Measurements from ENCODE around the gene FOXRED1. TPM values are rescaled to one million over a fixed set of nuclear protein-coding genes. Genes with fewer than 3 reads are reported as not detected.
A peak's percentile ranks its signal among the peaks of the same experiment; 100 is the strongest.
"Not testable (repeated sequence)": the region's sequence is repeated elsewhere in the genome, so short reads cannot be mapped to it uniquely, and the experiment has no call there.

Gene FOXRED1
- total RNA-seq, result 12.5 and 15.5 TPM in 2 replicates

DNA sequence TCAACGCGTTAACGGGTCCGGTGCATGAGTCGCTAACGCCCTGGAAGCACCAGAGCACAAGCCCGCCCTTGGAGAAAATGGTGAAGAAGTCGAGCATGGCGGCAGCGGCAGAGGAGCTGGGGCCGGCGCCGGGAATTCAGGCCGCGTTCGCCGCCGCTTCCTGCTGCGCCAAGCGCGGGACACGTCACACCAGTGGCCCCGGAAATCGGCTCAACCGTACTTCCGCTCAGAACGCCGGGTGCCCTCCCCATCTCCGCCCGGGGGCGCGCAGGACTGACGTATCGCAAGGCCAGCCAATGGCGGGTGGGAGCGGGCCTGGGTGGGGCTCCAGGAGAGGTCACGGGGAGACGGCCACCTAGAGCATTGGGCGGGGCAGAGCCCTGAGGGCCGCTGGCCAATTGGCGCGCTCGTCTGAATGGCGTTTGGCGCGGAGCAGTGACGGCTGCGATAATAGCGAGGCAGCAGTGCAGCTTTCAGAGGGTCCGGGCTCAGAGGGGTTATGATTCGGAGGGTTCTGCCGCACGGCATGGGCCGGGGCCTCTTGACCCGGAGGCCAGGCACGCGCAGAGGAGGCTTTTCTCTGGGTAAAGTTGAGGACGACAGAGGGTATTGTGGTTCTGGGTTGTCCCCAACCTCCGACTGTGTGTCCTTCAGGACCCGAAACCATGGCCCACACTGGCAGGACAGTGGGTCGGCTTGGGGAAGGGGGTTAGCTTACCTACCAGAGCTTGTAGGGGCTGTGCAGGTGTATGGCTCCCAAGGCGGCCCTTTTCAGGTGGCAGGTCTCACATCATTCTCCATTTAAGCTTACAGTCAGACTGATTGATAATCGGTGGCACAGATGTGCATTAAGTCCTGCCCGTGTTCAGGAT is at the start of gene FOXRED1, which contains the start of gene SRPRA:
Gene FOXRED1 (plus strand): TSS at position 447 of the 872 bp plus-strand sequence. CDS start 53 bp downstream, at position 500.
Gene SRPRA (minus strand): TSS at position 188 of the 872 bp plus-strand sequence. CDS start 91 bp downstream, at position 97.
- peak; percentile 94 for DNase-seq (ENCODE audit: low read depth, low spot score)

DNA sequence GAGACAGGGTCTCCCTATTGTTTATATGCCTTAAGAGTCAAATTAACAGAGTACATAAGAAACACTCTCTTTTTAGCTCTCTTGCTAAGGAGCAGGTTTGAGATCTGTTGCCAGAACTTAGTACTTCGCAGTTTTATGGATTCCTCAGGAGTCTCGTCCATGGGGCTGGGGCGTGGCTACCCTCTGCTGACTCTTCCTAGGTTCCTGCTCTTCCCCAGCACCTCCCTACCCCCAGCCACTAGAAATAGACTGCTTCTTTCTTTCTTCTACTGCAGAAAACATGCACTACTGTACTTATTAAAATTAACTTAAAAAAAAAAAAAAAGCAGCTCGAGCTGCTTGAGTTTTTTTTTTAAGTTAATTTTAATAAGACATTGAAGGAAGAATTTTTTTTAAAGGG is 49.4 kb upstream of the FOXRED1 start:
- no peak for DNase-seq (ENCODE audit: low read depth, low spot score)

DNA sequence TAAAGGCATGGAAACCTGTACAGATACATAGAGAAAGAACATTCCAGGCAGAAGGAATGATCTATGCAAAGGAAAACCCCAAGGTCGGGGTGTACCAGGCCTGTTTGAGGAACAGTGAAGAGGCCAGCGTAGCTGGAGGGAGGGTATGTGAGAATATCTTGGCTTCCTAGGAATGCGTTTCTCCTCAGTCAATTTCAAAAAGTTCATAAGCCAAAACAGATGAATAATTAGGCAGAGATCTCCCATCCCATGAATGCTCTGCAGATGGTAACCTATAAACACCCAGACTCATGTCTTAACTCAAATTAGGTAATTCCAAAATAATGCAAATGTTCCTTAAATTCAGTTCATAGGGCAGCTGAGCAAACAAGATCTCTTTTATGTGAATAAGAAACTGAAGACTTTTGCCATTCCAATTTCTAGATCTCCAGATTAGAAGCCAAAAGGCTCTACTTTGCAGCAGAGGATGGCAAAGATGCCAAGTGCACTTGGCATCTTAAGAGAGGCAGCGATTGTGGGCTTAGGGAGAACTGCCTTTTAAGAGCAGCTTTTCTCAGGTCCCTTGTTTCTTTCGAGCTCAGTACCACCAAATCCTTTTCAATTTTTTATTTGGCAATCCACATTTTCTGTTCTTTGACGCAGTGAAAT is 44.2 kb upstream of the FOXRED1 start:
- DNase-seq (ENCODE audit: low read depth, low spot score), result no peak

DNA sequence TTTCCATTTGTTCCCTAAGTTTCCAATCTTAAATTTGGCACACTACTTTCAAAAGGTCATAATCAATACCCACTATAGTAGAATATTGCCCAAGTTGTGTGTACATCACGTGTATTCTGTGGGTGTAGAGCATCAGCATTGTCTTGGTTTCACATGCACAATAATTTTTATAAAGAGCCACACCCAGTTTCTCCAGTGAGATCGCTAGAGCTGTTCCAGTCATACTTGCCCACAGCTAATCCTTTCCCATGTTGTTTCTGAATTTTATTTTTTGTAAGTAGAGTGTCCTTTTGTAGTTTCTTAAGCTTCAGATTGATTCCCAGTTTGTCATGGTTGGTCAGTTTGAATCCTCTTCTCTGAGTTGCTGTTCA is 43.7 kb upstream of the FOXRED1 start:
- no peak for DNase-seq (ENCODE audit: low read depth, low spot score)

DNA sequence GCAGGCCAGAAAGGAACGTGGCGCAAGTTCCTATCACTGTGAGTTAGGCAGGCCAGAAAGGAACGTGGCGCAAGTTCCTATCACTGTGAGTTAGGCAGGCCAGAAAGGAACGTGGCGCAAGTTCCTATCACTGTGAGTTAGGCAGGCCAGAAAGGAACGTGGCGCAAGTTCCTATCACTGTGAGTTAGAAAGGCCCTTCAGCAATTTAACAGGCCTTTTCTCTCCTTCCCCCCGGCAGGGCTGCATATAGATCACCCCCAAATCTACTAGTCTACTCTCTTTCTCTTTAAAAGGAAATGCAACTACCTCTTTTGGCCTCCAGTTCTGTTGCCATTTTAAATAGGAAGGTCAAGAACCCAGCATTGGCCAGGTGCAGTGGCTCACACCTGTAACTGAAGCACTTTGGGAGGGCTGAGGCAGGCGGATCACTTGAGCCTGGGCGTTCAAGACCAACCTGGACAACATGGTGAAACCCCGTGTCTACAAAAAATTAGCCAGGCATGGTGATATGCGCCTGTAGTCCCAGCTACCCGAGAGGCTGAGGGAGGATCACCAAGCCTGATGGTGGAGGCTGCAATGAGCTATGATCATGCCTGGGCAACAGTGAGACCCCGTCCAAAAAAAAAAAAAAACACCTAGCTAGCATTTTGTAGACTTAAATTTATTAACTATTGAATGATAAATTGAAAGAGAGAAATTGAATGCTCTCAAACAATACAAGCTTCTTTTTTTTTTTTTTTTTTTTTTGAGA is 42.4 kb upstream of the FOXRED1 start:
- no peak for DNase-seq (ENCODE audit: low read depth, low spot score)

DNA sequence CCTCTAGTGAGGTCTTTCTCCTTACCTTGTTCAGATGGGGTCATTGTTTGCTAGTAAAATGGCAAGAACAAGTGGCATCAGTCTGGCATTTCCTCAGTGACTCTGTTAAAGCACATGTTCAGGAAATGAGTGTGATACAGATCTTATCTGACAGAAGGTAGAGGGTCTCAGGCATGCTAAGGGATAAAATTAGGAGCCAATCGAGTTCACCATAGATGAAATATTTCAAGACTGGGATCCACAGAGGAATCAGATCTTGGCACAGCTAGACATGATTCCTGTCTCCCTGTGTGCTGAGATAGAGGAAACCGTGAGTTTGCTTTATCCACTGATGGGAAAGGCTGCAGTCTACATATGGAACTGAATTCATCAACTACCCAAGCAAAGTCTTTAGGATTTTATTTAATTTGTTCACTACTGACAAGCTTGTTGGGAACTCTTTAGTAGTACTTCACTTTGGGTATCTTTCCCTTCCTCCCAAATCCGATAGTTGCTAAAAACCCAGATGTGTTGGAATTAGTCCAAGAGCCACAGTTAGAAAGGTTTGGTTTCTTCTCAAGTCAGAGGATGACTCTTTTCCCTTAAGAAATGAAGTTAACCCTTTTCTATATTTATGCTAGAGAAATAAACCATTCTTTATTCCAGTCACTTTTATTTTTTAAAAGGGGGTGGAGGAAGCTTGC is 39.0 kb upstream of the FOXRED1 start:
- DNase-seq (ENCODE audit: low read depth, low spot score), result no peak

DNA sequence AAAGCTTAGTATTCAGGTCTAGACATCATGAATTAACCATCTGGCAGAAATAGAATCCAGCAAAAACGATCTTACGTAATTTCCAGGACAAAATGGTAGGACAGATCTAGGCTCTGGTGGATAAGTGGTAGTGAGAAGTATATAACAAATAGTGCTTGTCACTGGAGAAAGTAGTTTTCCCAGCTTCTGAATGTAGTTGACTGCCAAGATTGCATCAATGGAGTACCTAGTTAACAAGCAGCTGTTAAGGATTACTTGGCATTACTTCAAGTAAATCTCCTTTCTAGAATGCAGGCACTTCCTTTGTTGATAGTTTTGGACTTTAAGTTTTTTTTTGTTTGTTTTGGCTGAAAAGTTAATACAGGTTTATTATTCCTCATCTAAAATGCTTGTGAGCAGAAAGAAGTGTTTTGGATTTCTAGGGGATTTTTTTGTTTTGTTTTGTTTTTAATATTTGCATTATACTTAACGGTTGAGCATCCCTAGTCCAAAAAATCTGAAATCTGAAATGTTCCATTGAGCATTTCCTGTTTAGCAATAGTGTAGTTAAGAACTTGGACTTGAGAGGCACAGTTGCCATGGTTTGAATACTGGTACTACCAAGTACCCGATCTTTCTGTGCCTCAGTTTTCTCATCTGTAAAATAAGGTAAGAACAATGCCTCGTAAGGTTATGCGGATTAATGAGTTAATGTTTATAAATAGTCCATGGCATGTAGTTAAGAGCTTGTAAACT is 37.1 kb upstream of the FOXRED1 start:
- peak; percentile 73 for DNase-seq (ENCODE audit: low read depth, low spot score)

DNA sequence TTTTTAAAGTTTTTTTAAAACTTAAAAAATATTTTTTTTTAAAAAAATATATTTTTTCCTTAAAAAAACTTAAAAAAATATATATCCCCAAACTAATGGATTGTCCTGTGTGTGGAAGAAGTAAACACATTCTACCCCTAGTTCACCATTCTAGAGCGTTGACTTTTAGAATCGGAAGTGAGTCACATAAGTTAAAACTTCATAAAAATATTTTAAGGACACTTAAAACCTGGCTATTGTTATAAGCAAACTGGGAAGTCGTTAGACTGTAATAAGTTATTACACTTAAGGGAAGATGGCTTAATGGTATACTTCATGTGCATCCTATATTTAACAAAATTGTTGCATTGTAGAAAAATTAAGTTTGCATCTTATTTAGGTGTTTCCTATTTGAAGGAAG is 36.3 kb upstream of the FOXRED1 start:
- no peak for DNase-seq (ENCODE audit: low read depth, low spot score)

DNA sequence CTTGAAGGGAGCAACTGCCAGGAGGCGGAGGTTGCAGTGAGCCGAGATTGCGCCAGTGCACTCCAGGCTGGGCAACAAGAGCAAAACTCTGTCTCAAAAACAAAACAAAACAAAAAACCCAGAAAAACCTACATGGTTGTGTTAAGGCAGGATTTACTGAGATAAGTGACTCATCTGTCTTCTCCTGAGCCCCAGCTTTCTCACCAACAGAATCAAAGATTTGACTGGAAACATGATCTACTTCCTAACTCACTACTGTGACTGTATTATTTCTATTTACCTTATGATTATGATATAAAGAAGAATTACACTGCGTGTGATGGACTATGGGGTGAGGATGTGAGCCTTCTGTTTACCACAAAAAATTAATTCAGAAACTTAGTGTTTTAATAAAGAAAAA is 35.6 kb upstream of the FOXRED1 start:
- no peak for DNase-seq (ENCODE audit: low read depth, low spot score)

DNA sequence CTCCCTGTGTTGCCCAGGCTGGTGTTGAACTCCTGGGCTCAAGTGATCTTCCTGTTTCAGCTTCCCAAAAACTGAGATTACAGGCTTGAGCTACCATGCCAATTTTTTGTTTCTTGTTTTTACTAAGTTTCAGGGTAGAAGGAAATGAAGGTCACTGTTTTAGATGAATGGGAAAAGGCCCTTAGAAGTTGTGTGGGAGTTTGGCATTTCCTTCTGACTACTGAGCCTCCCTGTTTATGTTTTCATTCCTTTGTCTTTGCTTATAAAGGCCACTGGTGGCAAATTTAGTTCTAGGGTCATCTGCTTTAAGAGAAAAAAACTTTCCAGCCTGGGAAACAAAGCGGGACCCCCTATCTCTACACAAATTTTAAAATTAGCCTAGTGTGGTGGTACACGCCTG is 22.3 kb upstream of the FOXRED1 start:
- peak; percentile 74 for DNase-seq (ENCODE audit: low read depth, low spot score)

DNA sequence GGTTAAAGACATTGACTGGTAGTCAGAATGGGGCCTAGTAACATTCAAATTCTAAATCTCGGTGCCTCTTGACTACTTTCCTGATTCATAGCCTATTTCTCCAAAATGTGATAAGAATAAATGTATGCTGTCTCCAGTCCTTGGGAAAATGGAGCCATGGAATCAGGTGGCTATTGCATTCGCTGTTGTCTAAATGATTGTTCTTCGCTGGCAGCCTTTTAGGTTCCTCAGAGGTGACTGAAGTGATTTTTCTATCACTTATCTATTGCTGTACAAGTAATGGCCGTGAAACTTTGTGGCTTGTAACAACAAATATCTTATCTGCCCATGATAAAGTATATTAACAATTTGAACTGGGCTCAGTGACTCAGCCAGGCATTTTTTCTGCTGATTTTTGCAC is 15.7 kb upstream of the FOXRED1 start:
- no peak for DNase-seq (ENCODE audit: low read depth, low spot score)

DNA sequence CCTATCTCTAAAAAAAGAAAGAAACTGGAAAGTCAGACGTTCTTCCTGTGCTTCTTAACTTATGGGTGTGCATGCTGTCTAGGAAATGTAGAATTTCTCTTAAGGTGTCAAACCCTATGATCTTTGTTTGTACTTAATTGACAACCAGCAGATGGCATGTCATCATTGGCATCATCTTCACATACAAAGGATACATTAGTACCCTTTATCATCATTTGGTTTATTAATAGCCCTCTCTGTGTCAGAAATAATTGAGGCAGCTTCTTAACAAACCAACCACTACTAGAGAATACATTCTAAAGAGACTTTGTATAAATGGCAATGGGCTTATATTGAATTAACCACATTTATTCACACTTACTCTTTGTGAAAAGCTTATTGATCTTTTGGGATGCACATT is 14.1 kb upstream of the FOXRED1 start:
- no peak for DNase-seq (ENCODE audit: low read depth, low spot score)

DNA sequence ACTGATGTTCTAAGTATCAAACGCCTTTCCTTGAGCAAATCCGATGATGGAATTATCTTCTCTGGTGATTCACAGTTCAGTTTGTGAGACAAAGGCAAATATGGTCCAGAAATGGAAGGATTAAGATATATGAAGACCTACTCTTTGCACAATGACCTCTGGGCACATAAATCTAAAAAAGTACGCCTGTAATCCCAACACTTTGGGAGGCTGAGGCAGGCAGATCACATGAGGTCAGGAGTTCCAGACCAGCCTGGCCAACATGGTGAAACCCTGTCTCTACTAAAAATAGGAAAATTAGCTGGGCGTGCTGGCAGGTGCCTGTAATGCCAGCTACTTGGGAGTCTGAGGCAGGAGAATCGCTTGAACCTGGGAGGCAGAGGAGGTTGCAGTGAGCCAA is 13.4 kb upstream of the FOXRED1 start:
- not testable (repeated sequence) for DNase-seq (ENCODE audit: low read depth, low spot score)

DNA sequence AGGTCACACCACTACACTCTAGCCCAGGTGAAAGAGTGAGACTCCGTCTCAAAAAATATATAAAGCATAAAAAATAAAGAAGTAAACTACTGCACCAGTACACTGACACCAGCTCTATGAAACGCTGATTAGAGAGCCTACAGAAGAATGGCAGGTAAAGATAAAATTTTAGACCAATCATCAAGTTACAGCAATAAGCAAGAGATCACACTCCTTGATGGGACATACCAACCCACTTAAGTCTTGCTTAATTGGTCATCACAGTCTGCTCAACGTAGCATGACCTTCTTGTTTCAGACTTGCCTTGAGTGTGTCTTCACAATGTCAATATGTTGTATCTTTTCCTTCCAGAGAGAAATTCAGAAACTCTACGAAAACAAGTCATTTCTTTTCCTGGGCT is 12.7 kb upstream of the FOXRED1 start:
- no peak for DNase-seq (ENCODE audit: low read depth, low spot score)

DNA sequence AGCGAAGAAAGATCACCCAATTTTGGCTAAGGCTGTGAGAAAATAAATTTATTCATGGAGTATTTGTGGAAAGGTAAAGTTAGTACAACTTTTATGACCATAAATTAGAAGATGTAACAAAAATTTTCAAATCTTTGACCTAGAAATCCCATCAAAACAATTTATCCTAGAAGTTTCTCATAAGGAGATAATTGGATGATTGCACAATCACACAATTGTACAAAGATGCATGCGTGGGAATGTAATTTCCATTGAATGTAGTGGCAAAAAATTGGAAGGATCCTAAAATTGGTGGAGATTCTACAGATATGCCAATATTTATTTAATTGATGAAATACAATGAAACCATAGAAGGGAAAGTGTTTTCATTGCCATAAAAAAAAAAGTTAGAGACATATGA is 11.8 kb upstream of the FOXRED1 start:
- DNase-seq (ENCODE audit: low read depth, low spot score), result no peak

DNA sequence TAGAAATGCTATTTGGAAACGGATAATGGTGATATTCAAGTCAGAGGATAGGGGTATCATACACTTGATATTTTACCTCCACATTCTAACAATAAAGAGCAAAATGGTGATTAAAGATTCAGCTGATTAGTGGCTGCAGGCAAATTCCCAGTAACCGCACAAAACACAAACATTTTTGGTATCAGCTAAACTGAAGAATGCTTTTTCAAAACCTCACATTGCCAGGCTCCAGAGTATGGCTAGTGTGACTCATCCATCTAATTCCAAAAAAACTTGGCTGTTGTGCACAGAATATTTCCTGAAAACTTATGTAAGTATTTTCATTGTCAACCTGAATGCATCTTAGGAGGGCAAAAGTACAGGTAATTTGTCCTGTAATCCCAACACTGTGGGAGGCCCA is 11.2 kb upstream of the FOXRED1 start:
- no peak for DNase-seq (ENCODE audit: low read depth, low spot score)

DNA sequence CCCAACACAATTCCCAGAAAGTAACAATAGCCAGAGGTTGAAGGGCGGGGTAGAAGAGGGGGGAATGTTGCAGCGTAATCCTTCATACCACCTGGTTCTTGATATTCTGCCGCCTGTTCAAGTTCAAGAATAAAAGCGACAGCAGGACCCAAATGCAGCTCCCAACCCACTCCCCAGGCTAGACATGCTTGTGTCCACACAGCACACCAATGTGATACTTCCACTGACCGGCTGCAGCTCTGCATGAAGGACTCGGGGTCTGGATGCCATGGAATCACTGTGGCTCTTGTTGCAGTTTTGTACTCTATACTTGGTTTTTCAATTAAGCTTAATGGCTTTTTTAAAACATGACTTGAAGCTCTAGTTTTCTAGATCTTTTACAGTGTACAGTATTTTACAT is 6.7 kb upstream of the FOXRED1 start:
- no peak for DNase-seq (ENCODE audit: low read depth, low spot score)

DNA sequence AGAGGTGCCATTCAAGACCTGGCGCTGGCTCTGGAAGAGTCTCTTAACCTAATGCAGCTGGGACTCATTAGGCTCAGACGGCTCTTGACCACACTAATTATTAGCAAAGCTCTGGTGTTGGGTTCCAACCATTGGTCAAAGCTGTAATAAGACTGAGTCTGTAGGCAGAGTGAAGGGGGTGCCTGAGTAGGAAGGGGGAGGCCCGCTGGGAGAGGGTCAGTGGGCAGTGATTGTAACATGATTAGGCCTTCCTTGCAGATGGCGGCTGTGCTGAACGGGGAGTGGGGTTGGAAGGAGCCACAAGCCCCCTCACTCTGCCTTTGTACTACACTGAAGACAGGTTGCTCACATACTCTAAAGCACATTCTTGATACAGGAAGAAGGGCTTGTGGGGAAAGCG is 5.5 kb upstream of the FOXRED1 start:
- DNase-seq (ENCODE audit: low read depth, low spot score), result no peak

DNA sequence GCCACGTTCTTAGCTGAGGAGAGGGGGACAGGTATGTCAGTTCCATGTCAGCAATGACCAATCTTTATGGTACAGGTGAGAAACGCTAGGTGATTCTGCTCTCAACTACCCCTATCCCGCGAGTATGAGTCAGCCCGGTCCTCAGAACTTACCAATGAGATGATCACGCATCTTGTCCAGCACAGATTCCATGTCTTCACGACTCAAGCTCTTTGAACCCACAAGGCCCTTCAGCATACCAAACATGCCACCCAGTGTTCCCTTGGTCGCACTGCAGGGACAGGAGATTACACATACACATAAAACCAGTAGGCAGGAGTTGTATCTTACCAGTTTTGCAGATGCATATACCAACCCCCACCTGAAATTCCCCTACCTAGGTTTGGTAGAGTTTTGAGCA is 3.1 kb upstream of the FOXRED1 start:
- DNase-seq (ENCODE audit: low read depth, low spot score), result no peak

DNA sequence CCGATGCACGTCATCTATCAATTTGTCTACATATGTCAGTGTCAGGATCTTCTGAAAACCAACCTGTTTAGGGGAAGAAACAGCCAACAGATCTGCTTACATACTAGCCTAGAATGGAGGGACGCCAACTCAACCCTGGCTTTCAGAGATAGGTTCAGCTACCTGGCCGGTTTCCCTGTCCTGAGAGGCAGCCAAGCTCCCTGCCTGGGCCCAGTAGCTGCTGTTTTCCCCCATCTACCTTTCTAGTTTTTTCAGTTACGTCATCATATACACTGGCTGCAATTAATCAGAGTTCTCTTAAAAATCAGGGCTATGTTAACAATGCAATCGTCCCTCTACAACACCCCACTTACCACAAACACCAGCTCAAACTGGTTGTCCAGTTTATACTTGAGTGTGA is 1.3 kb upstream of the FOXRED1 start:
- DNase-seq (ENCODE audit: low read depth, low spot score), result no peak

DNA sequence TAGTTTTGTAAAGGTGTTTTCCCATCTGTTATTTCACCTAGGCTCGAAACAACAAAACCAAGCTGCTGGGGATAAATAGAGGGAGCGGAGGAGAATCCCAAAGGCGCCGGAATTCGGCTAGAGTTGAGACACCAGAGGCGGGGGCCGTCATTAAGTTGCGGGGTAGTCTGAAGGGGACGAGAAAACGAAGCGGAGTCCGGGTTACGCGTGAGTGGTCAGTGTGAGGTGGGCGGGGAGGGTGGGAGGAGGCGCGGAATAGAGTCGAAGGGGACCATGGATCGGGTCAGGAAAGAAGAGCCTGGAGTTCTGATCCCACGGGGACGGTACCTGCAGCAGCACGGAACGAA is 620 bp upstream of the FOXRED1 start:
- no peak for DNase-seq (ENCODE audit: low read depth, low spot score)

Data from pulmonary artery endothelial cell (primary cell).